ENCODE results near the gene SF3A1. TPM values are rescaled to one million over a fixed set of nuclear protein-coding genes. Genes with fewer than 3 reads are reported as not detected.

Gene SF3A1
- total and polyA plus RNA-seq, 2 of the 13 experiments (the other 11 are each of a cell fraction or from before 2014, with no cell fraction given): 10.0 to 22.0 TPM

GRCh38 chr22:30380011-30380410, 23.3 kb upstream of the SF3A1 start (continued):
- TF ChIP-seq ZNF567 (CRISPR knock-in tag; IDR thresholded peaks at IDR 0.05; ENCODE audit: borderline replicate concordance) (no peak), TERF1 (CRISPR knock-in tag; IDR thresholded peaks at IDR 0.05) (no peak), RBM39 (IDR thresholded peaks at IDR 0.05; ENCODE audit: low read depth, low read length, poor library complexity, severe bottlenecking) (no peak), ZNF180 (CRISPR knock-in tag; IDR thresholded peaks at IDR 0.05; ENCODE audit: borderline replicate concordance, low read depth) (no peak), KLF12 (CRISPR knock-in tag; IDR thresholded peaks at IDR 0.05; ENCODE audit: borderline replicate concordance) (no peak)

GRCh38 chr22:30375312-30375849, 18.7 kb upstream of the SF3A1 start:
- H4K20me1 ChIP-seq (ENCODE audit: insufficient read depth, low read length): no peaks in the 10 kb centered on the region
- no peak for ATAC-seq
- intact Hi-C loops (cut with micrococcal nuclease; ENCODE audit: unreplicated experiment): no loop called here
- H3K4me2 ChIP-seq (ENCODE audit: low read depth, low read length): no peak overlapping the region
- H3K79me2 ChIP-seq (ENCODE audit: insufficient read depth, low read length): no peaks in the 10 kb centered on the region
- H3K4me1 ChIP-seq (ENCODE audit: insufficient read depth, low read length): no peaks in the 10 kb centered on the region
- no peaks in the 10 kb centered on the region; a peak in 1 of 5 replicates for H3K36me3 ChIP-seq (replicated peaks in 1 of 2; ENCODE audit: control insufficient read depth in 1 of 2, insufficient read depth in 2 of 2, low read length in 2 of 2)
- no peak for TF ChIP-seq ZNF224 (CRISPR knock-in tag; IDR thresholded peaks at IDR 0.05)
- POLR2A ChIA-PET: interaction anchor here (1.8 kb wide), 1 partner anchor 19 kb away, joined by 9 read pairs; the partner anchor contains the start of genes CCDC157 and SF3A1
- H3K9me3 ChIP-seq (ENCODE audit: low read length): no peaks in the 10 kb centered on the region
- no peaks in the 10 kb centered on the region for H3K27me3 ChIP-seq (ENCODE audit: control insufficient read depth in 1 of 2, insufficient read depth in 2 of 2, low read length in 2 of 2)
- no peak for FAIRE-seq
- H3K27ac ChIP-seq (ENCODE audit: extremely low read length, insufficient read depth, low read length): no peak overlapping the region
- no peak overlapping the region for H3K9ac ChIP-seq (ENCODE audit: insufficient read depth, low read depth, low read length)
- H3K4me3 ChIP-seq (replicated peaks in 1 of 3; ENCODE audit: insufficient read depth in 1 of 3, low read depth in 2 of 3, low read length in 3 of 3): no peak overlapping the region
- CTCF ChIA-PET (ENCODE audit: low intra/inter-chr PET ratio, low total read pairs): no interaction called here
- in situ Hi-C loops (cut with HindIII; ENCODE audit: extremely low pct_ligation_motif_present, low pct_unique_long_range_greater_than_20kb): loop anchor here (25.0 kb wide), 1 partner anchor 263 kb away; no protein-coding TSS in a partner anchor
- DNase-seq (ENCODE audit: low spot score): no peak
- no peak overlapping the region for H2AFZ ChIP-seq (ENCODE audit: low read length)
- WGBS (ENCODE audit: low lambda C conversion rate): 76% methylated on average over 6 of the region's 13 CpGs
- no TSS peak for BruUV-seq (replicated peaks)
